ENCODE results near the gene MYEF2. TPM values are rescaled to one million over a fixed set of nuclear protein-coding genes. Genes with fewer than 3 reads are reported as not detected.
A peak's percentile ranks its signal among the peaks of the same experiment; 100 is the strongest.

MYEF2 gene
- polyA plus RNA-seq, 4 donors, result 1.1 to 16.6 (median 4.5) TPM

DNA sequence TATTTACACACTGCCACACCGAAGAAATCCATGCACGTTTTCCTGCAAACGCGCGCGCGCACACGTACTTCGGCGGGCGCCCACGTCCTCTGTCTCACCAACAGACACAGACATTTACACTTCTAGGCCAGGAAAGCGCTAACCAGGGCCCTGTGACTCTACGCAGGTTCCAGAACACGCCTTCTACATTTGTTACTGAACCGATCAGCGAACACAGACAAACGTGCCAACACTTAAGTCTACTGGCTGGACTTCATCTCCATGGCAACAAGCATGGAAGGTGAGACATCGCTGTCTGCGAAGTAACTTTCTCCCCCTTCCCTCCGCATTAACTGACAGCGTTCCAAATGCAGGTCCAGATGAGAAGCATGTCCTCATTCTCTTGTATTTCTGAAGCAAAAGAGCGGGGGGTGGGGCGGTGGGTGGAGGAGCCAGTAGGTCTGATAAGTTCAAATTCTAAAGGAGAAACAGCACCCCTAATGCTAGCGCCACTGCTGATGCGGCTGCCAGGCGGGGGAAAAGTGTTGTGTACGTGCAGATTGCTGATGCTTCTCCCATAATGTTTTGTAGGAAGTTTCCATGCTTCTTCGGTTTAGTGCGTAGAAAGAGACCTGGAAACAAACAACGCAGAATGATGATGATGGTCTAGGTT is 13.6 kb upstream of the MYEF2 start, which contains the start of gene CTXN2:
TSS of gene CTXN2 (plus strand) at position 92 of the 652 bp plus-strand sequence. CDS start 9,636 bp downstream, outside the sequence.
- no peaks in the 10 kb centered on the region for H3K9me3 ChIP-seq (ENCODE audit: control insufficient read depth in 2 of 2, insufficient read depth in 1 of 2, low read depth in 1 of 2, low read length in 1 of 2)
- 10 to 17% (median 14%) methylated on average over 30 to 31 of the region's 31 CpGs for WGBS, 3 donors

DNA sequence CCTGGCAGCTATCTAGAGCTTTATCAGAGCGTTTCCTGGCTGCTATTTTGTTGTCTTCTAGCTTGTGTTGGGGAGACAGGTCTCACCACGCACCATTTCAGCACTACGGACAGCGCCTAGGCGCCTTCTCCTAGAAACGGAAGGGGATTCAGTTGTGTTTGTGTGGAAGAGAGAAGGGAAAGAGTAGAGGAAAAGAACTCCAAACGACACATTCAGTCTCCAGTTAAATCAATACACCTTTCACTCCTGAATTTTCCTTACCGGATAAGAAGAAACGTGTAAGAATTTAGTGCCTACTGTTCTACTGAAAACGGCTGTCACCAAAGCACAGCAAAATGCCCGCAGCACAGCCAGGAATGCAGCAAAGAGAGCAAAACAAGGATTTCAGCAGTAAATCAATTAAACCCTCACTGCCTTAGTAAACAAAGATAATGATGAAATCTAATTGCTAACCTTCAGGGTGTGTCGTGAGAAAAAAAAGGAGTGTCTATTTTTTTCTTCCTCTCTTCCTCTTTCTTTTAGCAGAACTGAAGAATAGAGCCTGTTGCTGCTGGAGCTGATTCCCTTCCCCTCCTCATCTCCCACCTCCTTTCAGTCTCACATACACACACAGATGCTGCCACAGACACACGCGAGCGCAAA is 13.0 kb upstream of the MYEF2 start:
- Histone ChIP-seq H3K4me1 (ENCODE audit: control insufficient read depth in 3 of 3, insufficient read depth in 2 of 3, low read depth in 1 of 3, low read length in 2 of 3) (no peaks in the 10 kb centered on the region), H3K27me3 (ENCODE audit: control insufficient read depth in 3 of 3, insufficient read depth in 3 of 3, low read length in 3 of 3) (peaks cover 0 to 10% (median 0%) of the 10 kb centered on the region in 3 donors), H3K27ac (ENCODE audit: low read depth in 1 of 3, low read length in 2 of 3) (peak overlapping the region in 1 of 3 donors; percentile 28), H3K4me3 (ENCODE audit: low read depth in 1 of 3, low read length in 3 of 3) (peak overlapping the region in 1 of 3 donors; percentile 21), H3K36me3 (ENCODE audit: control insufficient read depth in 3 of 3, insufficient read depth in 2 of 3, low read depth in 1 of 3, low read length in 3 of 3) (no peaks in the 10 kb centered on the region), H3K9me3 (ENCODE audit: control insufficient read depth in 2 of 2, insufficient read depth in 1 of 2, low read depth in 1 of 2, low read length in 1 of 2) (no peaks in the 10 kb centered on the region)
- WGBS, 3 donors, result 5% methylated on average over 15 of the region's 15 CpGs
- FAIRE-seq (no peak), DNase-seq (peak; percentile 55 to 88)

More for the DNA sequence above, 13.6 kb upstream of the MYEF2 start, which contains the start of gene CTXN2:
- Histone ChIP-seq H3K27me3 (ENCODE audit: control insufficient read depth in 3 of 3, insufficient read depth in 3 of 3, low read length in 3 of 3) (peaks cover 0 to 10% (median 0%) of the 10 kb centered on the region in 3 donors), H3K4me1 (ENCODE audit: control insufficient read depth in 3 of 3, insufficient read depth in 2 of 3, low read depth in 1 of 3, low read length in 2 of 3) (no peaks in the 10 kb centered on the region), H3K4me3 (ENCODE audit: low read depth in 1 of 3, low read length in 3 of 3) (peak within 1 kb of the TSS in 1 of 3 donors; percentile 21), H3K36me3 (ENCODE audit: control insufficient read depth in 3 of 3, insufficient read depth in 2 of 3, low read depth in 1 of 3, low read length in 3 of 3) (no peaks in the 10 kb centered on the region), H3K27ac (ENCODE audit: low read depth in 1 of 3, low read length in 2 of 3) (peak within 1 kb of the TSS in 1 of 3 donors; percentile 28)
- peak; percentile 7 to 19 for DNase-seq
- FAIRE-seq, result no peak

GRCh38 chr15:48186271-48186670 is 8.2 kb upstream of the MYEF2 start:
- Histone ChIP-seq H3K9me3 (ENCODE audit: control insufficient read depth in 2 of 2, insufficient read depth in 1 of 2, low read depth in 1 of 2, low read length in 1 of 2) (no peaks in the 10 kb centered on the region), H3K36me3 (ENCODE audit: control insufficient read depth in 3 of 3, insufficient read depth in 2 of 3, low read depth in 1 of 3, low read length in 3 of 3) (no peaks in the 10 kb centered on the region), H3K4me3 (ENCODE audit: low read depth in 1 of 3, low read length in 3 of 3) (no peak overlapping the region), H3K27ac (ENCODE audit: low read depth in 1 of 3, low read length in 2 of 3) (no peak overlapping the region), H3K4me1 (ENCODE audit: control insufficient read depth in 3 of 3, insufficient read depth in 2 of 3, low read depth in 1 of 3, low read length in 2 of 3) (no peaks in the 10 kb centered on the region), H3K27me3 (ENCODE audit: control insufficient read depth in 3 of 3, insufficient read depth in 3 of 3, low read length in 3 of 3) (peaks cover 0 to 2% (median under 1%) of the 10 kb centered on the region in 3 donors)
- no peak for DNase-seq
- FAIRE-seq, result no peak
- WGBS, 3 donors, result 87 to 95% (median 92%) methylated on average over 3 of the region's 3 CpGs

DNA sequence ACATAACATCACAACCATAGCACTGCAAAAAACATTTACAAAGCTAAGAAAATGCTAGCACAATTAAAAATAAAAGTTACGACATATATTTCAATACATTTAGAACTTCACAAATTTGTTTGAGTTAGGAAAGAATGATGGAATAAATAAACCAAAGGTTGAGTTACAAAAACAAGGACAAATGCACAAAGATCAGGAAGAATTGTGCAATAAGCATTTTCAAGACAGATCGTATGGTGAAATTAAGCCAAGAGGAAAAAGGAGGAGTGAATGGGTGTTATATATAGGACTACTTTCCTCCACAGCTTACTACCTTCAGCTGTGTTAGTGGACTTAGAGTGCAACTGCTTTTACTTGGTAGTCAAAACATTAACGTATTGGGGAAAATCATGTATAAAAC is 7.4 kb upstream of the MYEF2 start:
- WGBS, 3 donors, result 75 to 82% (median 77%) methylated on average over 3 of the region's 3 CpGs
- no peaks in the 10 kb centered on the region for H3K4me1 ChIP-seq (ENCODE audit: control insufficient read depth in 3 of 3, insufficient read depth in 2 of 3, low read depth in 1 of 3, low read length in 2 of 3)
- FAIRE-seq (no peak), DNase-seq (no peak)
- no peaks in the 10 kb centered on the region for H3K9me3 ChIP-seq (ENCODE audit: control insufficient read depth in 2 of 2, insufficient read depth in 1 of 2, low read depth in 1 of 2, low read length in 1 of 2)
- H3K27ac ChIP-seq (ENCODE audit: low read depth in 1 of 3, low read length in 2 of 3), result no peak overlapping the region
- H3K27me3 ChIP-seq (ENCODE audit: control insufficient read depth in 3 of 3, insufficient read depth in 3 of 3, low read length in 3 of 3), result peaks cover 0 to 3% (median 2%) of the 10 kb centered on the region in 3 donors
- H3K36me3 ChIP-seq (ENCODE audit: control insufficient read depth in 3 of 3, insufficient read depth in 2 of 3, low read depth in 1 of 3, low read length in 3 of 3), result no peaks in the 10 kb centered on the region
- H3K4me3 ChIP-seq (ENCODE audit: low read depth in 1 of 3, low read length in 3 of 3), result no peak overlapping the region

- 34 to 45% (median 38%) methylated on average over 2 of the region's 2 CpGs for WGBS, 3 donors
- no peak for FAIRE-seq
- Histone ChIP-seq H3K27ac (ENCODE audit: low read depth in 1 of 3, low read length in 2 of 3) (no peak overlapping the region), H3K9me3 (ENCODE audit: control insufficient read depth in 2 of 2, insufficient read depth in 1 of 2, low read depth in 1 of 2, low read length in 1 of 2) (no peaks in the 10 kb centered on the region), H3K4me3 (ENCODE audit: low read depth in 1 of 3, low read length in 3 of 3) (no peak overlapping the region), H3K27me3 (ENCODE audit: control insufficient read depth in 3 of 3, insufficient read depth in 3 of 3, low read length in 3 of 3) (peaks cover 0 to 3% (median 2%) of the 10 kb centered on the region in 3 donors), H3K4me1 (ENCODE audit: control insufficient read depth in 3 of 3, insufficient read depth in 2 of 3, low read depth in 1 of 3, low read length in 2 of 3) (no peaks in the 10 kb centered on the region), H3K36me3 (ENCODE audit: control insufficient read depth in 3 of 3, insufficient read depth in 2 of 3, low read depth in 1 of 3, low read length in 3 of 3) (no peaks in the 10 kb centered on the region)
- peak; percentile 9 to 12 for DNase-seq
Observed at GRCh38 chr15:48182749-48183148, 4.7 kb upstream of the MYEF2 start.

DNA sequence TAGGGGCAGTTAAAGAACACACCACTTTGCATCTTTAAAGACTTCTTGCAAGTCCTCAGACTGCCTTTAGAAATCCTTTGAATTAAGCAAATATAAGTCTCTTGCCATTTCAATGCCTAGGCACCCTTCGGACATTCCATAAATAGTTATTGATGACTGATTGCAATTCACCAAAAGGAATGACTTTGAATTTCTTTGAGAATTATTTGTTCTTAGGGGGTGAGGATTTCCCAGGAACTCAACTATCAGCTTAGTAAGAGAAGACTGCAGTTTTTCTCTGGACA is 495 bp upstream of the MYEF2 start:
- H3K27ac ChIP-seq (ENCODE audit: low read depth in 1 of 3, low read length in 2 of 3), result no peak overlapping the region
- 79 to 95% (median 84%) methylated on average over 1 of the region's 1 CpG for WGBS, 3 donors

GRCh38 chr15:48177383-48177765 is 721 bp downstream of the MYEF2 start:
- peak overlapping the region in 2 of 3 donors; percentile 62 to 72 for H3K27ac ChIP-seq (ENCODE audit: low read depth in 1 of 3, low read length in 2 of 3)
- DNase-seq, result peak; percentile 33 to 80
- no peak for FAIRE-seq
- H3K4me1 ChIP-seq (ENCODE audit: control insufficient read depth in 3 of 3, insufficient read depth in 2 of 3, low read depth in 1 of 3, low read length in 2 of 3), result peaks cover 0 to 5% (median 0%) of the 10 kb centered on the region in 3 donors
- peak overlapping the region; percentile 58 to 70 (median 61) for H3K4me3 ChIP-seq (ENCODE audit: low read depth in 1 of 3, low read length in 3 of 3)
- 4 to 9% (median 6%) methylated on average over 10 of the region's 10 CpGs for WGBS, 3 donors
- no peaks in the 10 kb centered on the region for H3K9me3 ChIP-seq (ENCODE audit: control insufficient read depth in 2 of 2, insufficient read depth in 1 of 2, low read depth in 1 of 2, low read length in 1 of 2)
- peaks cover 0 to 3% (median 2%) of the 10 kb centered on the region in 3 donors for H3K27me3 ChIP-seq (ENCODE audit: control insufficient read depth in 3 of 3, insufficient read depth in 3 of 3, low read length in 3 of 3)
- H3K36me3 ChIP-seq (ENCODE audit: control insufficient read depth in 3 of 3, insufficient read depth in 2 of 3, low read depth in 1 of 3, low read length in 3 of 3), result no peaks in the 10 kb centered on the region

More for the DNA sequence above, 495 bp upstream of the MYEF2 start:
- DNase-seq (no peak), FAIRE-seq (no peak)
- Histone ChIP-seq H3K9me3 (ENCODE audit: control insufficient read depth in 2 of 2, insufficient read depth in 1 of 2, low read depth in 1 of 2, low read length in 1 of 2) (no peaks in the 10 kb centered on the region), H3K27me3 (ENCODE audit: control insufficient read depth in 3 of 3, insufficient read depth in 3 of 3, low read length in 3 of 3) (peaks cover 0 to 3% (median 2%) of the 10 kb centered on the region in 3 donors), H3K4me1 (ENCODE audit: control insufficient read depth in 3 of 3, insufficient read depth in 2 of 3, low read depth in 1 of 3, low read length in 2 of 3) (peaks cover 0 to 5% (median 0%) of the 10 kb centered on the region in 3 donors), H3K4me3 (ENCODE audit: low read depth in 1 of 3, low read length in 3 of 3) (peak overlapping the region in 2 of 3 donors; percentile 26 to 61), H3K36me3 (ENCODE audit: control insufficient read depth in 3 of 3, insufficient read depth in 2 of 3, low read depth in 1 of 3, low read length in 3 of 3) (no peaks in the 10 kb centered on the region)

- H3K27me3 ChIP-seq (ENCODE audit: control insufficient read depth in 3 of 3, insufficient read depth in 3 of 3, low read length in 3 of 3), result peaks cover 0 to 3% (median 2%) of the 10 kb centered on the region in 3 donors
- peaks cover 0 to 5% (median 0%) of the 10 kb centered on the region in 3 donors for H3K4me1 ChIP-seq (ENCODE audit: control insufficient read depth in 3 of 3, insufficient read depth in 2 of 3, low read depth in 1 of 3, low read length in 2 of 3)
- 53 to 70% (median 67%) methylated on average over 2 of the region's 2 CpGs for WGBS, 3 donors
- H3K36me3 ChIP-seq (ENCODE audit: control insufficient read depth in 3 of 3, insufficient read depth in 2 of 3, low read depth in 1 of 3, low read length in 3 of 3), result no peaks in the 10 kb centered on the region
- DNase-seq, result peak in 1 of 2 donors; percentile 7
- no peak overlapping the region for H3K27ac ChIP-seq (ENCODE audit: low read depth in 1 of 3, low read length in 2 of 3)
- no peaks in the 10 kb centered on the region for H3K9me3 ChIP-seq (ENCODE audit: control insufficient read depth in 2 of 2, insufficient read depth in 1 of 2, low read depth in 1 of 2, low read length in 1 of 2)
- FAIRE-seq, result no peak
- H3K4me3 ChIP-seq (ENCODE audit: low read depth in 1 of 3, low read length in 3 of 3), result peak overlapping the region in 1 of 3 donors; percentile 58
Observed at GRCh38 chr15:48176957-48177356, 1.1 kb downstream of the MYEF2 start.
